Fibroblast of skin of abdomen (primary cell): ENCODE data around the gene RNF4.
"Not testable (repeated sequence)": the region's sequence is repeated elsewhere in the genome, so short reads cannot be mapped to it uniquely, and the experiment has no call there.

Source experiments
- DNase-seq: peaks from one replicate; pipeline ENCODE4 v3.0.0-alpha.2; 2013

Gene RNF4

DNA sequence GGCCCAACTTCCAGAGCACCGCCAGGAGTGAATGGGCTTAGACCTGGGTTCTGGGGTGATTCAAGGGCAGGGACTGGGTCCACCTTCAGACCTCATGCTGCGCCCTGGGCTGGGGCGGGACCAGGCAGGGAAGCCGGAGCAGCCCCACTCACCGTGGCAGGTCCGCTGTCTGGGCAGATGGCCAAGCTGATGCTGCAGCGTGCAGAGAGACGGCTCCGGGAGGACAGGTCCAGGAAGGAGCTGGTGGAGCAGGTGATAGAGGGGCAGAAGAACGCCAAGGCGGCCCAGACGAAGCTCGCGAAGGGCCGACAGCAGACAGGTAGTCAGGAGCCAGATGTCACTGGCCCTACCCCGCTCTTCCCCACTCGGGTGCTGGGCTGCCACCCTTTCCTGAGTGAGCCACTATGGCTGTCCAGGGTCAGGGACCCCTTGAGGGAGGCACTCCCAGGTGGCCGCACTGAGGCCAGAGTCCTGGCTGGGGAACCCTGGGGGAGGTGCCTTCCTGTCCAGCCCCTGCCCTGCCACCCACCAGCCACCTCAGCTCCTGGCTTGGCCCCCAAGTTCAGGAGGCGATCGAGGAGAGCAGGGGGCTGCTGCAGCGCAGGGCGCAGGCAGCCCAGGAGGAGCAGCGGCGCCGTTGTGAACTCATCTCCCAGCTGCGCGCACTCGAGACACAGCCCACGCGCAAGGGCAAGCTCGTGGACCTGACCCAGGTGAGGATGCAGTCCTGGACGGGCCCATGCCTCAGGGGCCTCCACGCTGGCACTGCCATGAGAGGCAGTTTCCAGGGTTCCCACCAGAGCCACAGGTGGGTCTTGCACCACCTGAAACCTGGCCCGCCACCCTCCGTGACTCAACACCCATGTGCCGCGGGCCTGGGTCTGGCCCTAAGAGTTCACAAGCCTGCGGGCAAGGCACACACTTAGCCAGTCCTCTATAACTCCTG is 10.1 kb upstream of the RNF4 start:
- DNase-seq, result no peak

DNA sequence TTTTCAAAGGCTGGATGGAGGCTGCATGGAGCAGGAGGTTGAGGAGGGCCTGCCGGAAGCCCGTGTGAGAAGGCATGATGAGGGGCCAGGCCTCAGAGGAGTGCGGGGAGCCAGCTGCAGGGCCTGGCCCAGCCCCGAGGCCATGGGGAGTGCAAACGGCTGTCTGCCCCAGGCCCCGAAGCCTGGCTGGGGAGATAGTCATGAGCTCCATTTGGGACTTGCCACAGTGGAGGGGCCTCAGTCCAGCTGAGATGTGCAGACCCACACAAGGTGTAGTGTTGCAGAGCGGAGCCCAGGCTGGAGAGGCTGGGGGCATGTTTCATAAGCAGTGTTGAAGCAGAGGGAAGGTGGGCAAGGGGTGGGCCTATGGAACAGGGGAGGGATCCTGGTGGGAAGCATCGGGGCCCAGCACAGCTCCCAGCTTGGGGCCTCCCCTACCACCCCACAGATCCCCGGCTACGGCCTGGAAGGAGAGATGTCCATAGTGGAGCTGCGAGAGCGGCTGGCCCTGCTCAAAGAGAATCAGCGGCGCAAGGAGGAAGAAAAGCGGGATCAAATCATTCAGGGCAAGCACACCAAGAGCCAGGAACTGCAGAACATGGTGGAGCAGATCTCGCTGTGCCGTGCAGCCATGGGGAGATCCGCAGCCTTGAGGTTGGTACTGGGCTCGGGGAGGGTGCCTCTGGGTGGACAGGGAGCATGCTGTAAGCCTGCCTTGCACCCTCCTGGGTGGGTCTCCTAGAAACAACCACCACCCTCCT is 9.1 kb upstream of the RNF4 start:
- no peak for DNase-seq

DNA sequence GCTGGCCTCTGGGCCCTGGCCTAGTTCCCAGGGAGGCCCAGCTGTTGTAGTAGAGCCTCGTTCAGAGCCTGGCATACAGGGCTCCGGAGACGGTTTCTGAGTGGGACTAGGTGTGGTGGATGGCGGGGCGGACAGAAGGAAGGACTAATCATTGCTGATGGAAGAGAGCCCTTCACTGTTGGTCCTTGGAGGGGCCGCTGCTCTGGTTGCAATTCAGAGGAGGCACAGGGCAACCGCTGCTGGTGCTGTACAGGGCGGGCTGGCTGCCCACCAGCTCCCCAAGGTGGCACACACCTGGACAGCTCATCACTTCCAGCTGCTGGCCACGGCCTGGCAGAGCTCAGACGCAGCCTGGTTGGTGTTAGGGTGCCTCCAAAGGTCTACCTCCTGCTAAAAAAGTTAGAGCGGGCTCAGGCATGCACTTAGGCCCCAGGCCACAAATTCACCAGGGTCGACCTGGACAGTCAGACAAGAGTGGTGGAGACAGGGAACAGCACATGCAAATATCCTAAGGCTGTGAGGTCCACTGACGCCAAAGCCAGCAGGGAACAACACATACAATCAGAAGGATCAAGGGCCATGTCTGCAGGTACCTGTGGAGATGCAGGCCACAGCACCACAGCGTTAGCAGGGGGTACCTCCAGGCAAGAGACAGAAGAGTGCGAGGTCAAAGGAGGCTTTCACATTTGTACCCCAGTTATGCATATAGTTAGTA is 7.5 kb upstream of the RNF4 start:
- no peak for DNase-seq

DNA sequence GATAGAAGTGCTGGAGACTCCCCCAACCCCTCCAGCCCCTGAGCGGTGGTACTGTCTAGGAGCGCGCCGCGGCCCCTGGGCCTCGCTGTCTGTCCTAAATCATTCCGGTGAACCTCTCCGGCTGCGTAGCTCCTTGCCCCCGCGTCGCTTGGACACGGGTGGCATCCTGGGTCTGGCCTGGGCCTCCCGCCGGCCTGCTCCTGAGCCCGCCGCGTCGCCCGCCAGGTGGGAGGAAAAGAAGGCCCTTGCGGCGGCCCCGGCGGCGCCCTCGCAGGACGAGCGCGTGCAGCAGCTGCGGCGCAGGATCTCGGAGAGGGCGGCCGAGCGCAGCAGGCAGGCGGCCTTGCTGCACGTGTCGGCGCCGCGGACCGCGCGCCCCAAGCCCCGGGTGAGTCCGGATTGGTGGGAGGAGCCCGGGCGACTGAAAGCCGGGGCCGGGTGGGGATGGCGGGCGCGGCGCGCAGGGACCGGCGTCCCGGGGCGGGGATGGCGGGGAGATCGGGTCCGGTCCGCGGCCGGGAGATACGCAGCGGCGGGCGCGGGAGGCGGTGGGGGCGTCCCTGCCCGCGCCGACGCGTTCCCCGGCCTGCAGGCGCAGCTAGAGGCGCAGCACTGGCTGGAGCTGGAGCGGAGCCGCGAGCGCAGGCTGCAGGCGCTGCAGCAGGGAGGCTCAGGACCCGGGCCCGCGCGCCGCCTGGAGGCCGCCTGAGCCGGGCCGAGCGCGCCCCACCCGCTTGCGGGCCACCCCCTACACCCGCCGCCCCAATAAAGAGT is 6.5 kb upstream of the RNF4 start:
- peak; percentile 74 for DNase-seq

DNA sequence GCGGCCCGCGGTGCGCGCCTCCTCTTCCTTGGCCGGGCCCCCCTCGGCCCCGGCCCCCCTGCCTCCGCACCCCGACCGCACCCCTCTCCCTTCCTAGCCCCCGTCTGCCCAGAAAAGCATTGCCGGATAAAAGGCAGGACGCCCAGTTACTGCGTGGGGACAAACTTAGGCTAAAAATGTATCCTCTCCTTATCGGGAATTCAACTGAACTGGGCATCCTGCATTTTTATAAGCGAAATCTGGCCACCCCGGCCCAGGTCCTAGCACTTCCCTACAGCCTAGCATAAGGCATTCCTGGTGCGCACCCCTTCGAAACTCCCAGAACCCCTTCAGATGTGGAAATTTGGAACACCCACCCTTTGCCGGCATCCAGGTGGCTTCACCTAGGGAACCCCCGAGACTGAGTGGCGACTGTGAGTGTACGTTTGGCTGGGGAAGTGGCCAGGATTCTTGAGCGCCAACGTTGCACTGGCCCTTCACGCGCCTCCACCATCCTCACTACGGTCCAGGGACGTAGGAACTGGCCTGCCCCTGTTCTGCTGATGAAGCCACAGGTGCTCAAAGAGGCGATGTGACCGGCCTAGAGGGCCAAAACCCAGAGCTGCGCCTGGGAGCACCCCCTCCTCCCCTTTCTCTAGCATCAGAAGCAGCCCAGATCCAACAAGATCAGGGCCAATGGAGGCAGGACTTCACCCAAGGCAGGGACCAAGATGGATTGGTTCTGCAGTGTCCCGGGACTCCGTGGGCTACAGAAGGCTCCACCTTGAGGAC is 5.7 kb upstream of the RNF4 start:
- DNase-seq, result no peak

DNA sequence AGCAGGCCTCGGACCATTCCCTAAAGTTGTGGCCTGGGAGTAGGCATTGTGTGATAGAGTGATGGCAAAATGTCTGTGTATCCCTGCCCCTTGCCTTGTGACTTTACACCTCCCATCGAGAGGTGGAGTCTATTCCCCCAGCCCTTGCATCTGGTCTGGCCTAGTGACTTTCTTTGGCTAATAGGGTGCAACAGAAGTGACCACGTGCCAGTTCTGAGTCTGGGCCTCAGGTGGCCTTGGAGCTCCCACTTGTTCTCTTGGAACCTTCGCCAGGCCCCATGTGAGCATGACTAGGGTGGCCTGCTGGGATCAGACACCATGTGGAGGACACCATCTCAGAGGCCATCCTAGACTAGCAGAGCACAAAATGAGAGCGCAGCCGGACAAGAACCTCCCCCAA is 3.9 kb upstream of the RNF4 start:
- DNase-seq, result no peak

DNA sequence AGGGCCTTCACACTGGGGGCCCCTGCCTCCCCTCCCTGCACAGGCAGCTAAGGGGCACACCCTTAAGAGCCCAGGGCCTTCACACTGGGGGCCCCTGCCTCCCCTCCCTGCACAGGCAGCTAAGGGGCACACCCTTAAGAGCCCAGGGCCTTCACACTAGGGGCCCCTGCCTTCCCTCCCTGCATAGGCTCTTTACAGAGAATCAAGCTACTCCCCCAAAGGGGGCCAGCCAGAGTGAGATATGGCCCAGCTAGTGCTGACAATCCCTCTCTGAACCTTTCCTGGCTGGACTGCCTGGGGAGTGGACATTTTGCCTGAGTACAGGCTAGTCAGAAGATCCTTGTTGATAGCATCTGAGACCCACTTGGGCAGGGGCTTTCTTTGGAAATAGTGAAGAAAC is 3.4 kb upstream of the RNF4 start:
- DNase-seq, result not testable (repeated sequence)

DNA sequence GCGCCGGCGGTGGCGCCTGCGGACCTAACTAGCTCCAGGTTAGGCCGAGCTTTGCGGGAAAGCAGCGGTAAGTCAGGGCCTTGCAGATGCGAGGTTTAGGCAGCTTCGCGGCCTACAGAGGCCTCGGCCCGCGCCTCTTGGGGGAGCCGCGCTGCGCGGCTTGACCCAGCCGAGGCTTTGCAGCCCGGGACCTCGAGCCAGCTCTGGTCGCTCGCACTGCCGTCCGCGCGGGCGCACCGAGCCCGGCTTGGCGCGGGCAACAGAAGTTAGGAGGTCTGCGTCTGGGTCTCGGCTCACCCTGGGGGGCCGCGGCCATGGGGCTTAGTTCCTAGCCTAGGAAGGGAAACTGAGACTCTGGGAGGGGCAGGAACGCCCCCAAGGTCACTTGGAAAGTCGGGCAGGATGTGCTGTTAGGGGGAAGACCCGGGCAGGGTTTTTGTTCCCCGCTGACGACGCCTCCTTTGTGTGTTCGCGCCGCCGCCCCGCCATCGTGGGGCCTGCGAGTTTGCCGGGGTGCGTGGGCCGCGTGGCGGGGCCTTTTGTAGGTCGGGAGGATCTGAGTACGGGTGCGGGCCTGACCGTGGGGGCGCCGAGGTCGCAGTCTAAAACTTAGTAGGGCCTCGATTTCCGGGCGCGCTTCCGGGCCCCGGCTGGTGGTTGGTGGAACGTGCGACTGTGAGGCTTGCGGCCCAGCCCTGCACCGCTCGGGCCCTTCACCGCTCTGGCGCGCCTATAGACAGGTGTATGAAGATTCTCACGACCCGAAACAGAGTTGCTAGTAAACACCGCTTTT is 482 bp downstream of the RNF4 start:
- DNase-seq, result peak; percentile 24

DNA sequence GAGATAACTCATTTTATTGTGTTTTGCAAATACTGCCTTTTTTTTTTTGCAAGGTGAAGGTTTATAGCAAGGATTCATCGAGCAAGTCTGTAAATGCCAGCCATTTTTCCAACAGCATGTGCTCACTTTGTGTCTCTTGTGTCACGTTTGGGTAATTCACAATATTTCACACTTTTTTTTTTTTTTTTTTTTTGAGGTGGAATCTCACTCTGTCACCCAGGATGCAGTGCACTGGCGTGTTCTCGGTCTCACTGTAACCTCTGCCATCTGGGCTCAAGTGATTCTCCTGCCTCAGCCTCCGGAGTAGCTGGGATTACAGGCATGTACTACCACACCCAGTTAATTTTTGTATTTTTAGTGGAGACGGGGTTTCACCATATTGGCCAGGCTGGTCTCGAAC is 1.9 kb downstream of the RNF4 start:
- DNase-seq, result no peak

DNA sequence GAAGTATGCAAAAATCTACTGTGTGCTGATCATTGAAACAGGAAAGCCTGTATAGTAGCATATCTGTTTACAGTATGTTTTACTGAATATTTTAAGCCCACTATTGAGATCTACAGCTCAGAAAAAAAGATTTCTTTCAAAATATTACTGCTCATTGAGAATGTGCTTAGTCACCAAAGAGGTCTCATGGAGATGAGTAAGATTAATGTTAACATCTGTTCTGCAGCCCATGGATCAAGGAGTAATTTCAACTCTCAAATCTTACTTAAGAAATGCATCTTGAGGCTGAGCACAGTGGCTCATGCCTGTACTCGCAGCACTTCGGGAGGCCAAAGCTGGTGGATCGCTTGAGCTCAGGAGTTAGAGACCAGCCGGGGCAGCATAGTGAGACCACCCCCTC is 3.3 kb downstream of the RNF4 start:
- DNase-seq, result peak; percentile 39

DNA sequence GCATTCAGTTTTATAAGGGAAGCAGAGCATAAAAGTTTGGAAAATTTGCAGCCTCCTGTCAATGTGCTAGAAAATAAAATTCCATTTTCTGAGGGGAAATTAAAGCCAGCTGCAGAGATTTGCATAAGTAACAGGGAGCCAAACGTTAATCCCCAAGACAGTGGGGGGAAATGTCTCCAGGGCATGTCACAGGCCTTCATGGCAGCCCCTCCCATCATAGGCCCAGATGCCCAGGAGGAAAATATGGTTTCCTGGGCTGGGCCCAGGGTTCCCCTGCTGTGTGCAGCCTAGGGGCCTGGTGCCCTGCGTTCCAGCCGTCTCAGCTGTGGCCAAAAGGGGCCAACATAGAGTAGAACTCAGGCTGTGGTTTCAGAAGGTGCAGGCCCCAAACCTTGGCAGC is 9.3 kb downstream of the RNF4 start:
- peak; percentile 42 for DNase-seq

DNA sequence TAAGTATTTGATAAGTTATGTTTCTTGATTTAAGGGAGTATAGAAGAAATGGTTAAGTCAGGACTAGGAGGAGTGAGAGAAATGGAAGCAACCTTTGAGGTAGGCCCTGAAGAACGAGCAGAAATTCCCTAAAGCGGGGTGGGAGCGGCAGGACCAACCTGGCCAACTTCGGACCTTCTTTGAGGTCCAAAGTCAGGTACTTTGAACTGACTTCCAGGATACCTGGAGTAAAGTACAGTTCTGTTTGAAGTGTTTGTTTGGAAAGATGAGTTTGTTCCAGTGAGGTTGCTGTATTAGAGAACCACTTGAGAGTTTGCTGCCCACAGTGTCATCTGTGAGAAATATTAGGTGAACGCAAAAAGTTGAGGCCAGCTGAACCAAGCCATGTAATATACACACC is 11.7 kb downstream of the RNF4 start:
- no peak for DNase-seq

DNA sequence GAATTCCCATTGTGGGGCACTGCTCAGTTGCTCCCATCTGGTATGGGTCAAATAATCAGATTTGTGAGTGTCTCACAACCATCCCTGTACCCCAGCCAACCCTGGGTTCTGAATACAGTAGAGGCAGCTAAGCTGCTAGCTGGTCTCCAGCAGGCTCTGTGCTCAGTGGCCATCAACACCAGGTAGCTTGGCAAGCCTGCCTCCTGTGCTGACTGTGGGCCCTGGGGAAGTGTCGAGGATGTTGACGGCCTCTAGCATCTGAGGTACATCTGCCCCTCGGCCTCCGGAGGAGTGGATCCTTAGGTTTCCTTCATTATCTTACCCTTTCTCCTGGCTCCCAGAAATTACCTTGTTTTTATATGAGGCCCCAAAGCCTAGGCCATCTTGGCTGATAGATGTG is 13.3 kb downstream of the RNF4 start:
- no peak for DNase-seq

DNA sequence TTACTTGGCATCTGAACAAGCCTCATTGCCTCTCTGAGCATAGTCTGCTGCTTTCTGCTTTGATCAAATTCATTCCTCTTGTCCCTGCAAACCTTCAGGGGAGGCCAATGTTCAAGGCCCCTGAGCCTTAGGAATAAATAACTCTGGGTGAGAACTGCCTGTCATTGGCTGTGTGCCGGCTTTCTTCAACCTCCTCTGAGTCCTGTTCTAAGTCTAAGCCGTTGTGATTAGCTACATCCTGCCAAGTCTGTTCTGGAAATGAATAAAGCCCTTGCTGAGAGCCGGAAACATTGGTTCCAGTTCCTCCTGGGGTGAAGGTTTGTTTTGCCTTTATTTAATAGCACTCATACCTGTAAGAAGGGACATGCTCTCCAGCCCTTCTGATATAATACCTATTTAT is 13.8 kb downstream of the RNF4 start:
- peak; percentile 59 for DNase-seq

DNA sequence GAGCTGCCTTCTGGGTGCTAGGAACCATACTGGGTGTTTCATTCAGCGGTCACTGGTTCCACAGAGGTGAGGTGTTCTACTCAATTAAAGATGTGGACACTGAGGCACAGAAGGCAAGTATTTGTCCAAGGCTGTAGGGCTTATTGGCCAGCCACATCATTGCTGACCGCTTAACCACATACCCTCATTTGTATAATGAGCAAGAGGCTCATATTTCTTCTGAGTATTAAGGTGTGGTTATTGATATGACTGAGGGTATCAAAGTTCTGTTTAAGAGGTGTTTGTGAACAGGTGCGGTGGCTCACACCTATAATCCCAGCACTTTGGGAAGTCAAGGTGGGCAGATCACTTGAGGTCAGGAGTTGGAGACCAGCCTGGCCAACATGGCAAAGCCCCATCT is 14.3 kb downstream of the RNF4 start:
- no peak for DNase-seq

DNA sequence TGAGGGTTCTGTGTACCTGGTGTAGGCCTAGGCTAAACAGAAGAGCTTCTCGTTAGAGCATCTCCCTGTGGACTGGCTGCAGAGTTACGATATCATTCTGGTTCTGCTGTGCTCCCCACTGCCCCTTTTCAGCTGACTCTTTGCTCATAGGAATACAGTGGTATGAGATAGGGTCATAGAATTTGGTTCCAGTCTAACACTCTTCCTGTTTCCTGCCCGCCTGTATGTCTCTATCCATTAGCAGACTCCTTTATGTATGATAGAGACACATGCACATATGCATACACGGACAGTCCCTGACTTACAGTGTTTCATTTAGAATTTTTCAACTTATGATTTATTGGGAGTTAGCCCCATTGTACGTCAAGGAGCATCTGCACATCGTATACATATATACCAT is 15.3 kb downstream of the RNF4 start:
- no peak for DNase-seq

DNA sequence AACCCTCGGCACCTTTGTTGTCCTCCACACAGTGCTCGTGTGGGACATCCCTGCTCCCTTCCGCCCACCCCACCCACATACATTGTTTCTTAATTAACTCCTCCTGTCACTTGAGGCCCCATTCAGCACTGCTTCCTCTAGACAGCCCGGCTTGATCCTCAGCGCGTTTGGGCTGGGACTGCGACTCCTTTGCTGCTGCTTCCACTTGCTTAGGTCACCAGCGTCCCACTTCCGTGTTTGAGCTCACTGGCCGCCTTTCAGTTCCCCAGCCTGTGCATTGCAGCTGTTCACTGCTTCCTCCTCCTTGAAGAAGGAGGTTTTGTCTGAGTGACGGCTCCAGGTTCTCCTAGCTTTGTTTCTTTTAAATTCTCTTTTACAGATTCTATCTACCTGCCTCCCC is 16.1 kb downstream of the RNF4 start:
- DNase-seq, result peak; percentile 52

DNA sequence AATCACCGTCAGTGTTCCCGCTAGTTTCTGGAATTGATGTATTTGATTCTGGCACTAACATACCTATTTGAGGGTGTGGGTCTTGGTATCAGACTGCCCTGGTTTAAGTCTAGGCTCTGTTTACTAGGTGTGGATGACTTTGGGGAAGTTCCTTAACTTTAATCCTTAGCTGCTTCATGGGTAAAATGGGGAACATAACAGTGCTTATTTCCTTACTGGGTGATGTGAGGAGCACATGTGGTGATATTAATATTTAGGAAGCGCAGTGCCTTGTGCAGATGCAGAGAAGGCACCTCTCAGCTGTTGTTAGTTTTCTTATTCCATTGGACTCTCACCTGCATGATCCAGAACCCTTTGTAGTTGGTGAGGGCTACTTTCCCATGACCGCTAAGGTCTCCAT is 17.1 kb downstream of the RNF4 start:
- DNase-seq, result no peak

DNA sequence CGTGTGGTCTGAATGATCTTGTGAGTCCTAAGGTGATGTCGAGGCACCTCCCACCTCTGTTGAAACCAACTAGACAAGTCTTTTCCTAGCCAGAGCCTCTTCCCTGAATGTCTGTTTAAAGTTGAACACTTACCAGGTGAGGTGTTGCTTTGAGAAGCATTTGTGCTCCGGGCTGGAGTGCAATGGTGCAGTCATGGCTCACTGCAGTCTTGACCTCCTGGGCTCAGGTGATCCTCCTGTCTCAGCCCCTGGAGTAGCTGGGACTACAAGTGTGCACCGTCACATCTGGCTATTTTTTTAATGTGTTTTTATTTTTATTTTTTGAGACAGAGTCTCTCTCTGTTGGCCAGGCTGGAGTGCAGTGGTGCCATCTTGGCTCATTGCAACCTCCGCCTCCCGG is 18.1 kb downstream of the RNF4 start:
- DNase-seq, result no peak

DNA sequence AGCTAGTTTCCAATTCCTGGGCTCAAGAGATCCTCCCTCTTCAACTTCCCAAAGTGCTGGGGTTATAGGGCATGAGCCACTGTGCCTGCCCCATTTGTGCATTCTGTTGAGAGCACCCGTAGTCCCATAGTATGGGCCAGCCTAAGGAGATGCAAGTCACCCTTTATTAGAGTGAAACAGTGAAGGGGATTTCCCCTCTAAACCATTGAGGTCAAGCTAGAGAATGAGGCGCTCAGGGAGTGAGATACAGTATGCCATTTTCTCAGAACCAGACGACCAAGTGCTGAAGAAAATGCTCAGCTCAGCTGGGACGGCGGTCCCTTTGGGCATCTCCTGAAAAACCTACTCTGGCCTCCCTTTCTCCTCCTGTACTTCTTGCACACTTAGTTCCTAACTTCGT is 18.7 kb downstream of the RNF4 start:
- DNase-seq, result no peak
